PFSK-1 (cell line): Measurements from ENCODE around the gene TMEM87A.

ENCODE experiments used
- FOXP2 ChIP-seq: optimal IDR thresholded peaks from 2 replicates; pipeline ENCODE3; 2011; ENCODE audit warnings: borderline replicate concordance, control low read depth, inconsistent platforms; ENCODE audit not compliant: insufficient read depth; ENCODE audit errors: extremely low read length, extremely low read depth
- POLR2AphosphoS5 ChIP-seq: IDR thresholded peaks from 2 replicates; pipeline ENCODE4 v1.6.1; 2012; ENCODE audit warnings: low read depth, mild to moderate bottlenecking, control low read depth, low read length, moderate library complexity
- REST ChIP-seq, 2 experiments: IDR thresholded peaks; 2 replicates each; pipeline versions ENCODE4 v1.6.1 to v1.8.0; 2011 to 2012; ENCODE audit warnings: low read depth in 2 of 2, low read length in 2 of 2, control low read depth in 1 of 2, inconsistent platforms in 1 of 2, mild to moderate bottlenecking in 1 of 2, moderate library complexity in 1 of 2; ENCODE audit not compliant: insufficient read depth in 1 of 2
- SIN3A ChIP-seq: IDR thresholded peaks from 2 replicates; pipeline ENCODE4 v1.6.1; 2012; ENCODE audit warnings: mild to moderate bottlenecking, low read length, moderate library complexity, borderline replicate concordance; ENCODE audit not compliant: insufficient read depth
- TAF1 ChIP-seq: IDR thresholded peaks from 2 replicates; pipeline ENCODE4 v1.6.1; 2012; ENCODE audit warnings: low read length, control low read depth, borderline replicate concordance; ENCODE audit not compliant: insufficient read depth

The TMEM87A gene

GRCh38 chr15:42276762-42277161 lies 3.5 kb upstream of the TMEM87A start:
- no peak for TF ChIP-seq FOXP2
- TF ChIP-seq REST (IDR thresholded peaks at IDR 0.05; ENCODE audit: insufficient read depth in 1 of 2, low read depth in 2 of 2, low read length in 2 of 2), result no peak
- TF ChIP-seq POLR2AphosphoS5, result no peak
- no peak for TF ChIP-seq SIN3A
- TF ChIP-seq TAF1, result no peak

GRCh38 chr15:42275780-42276391 lies 2.7 kb upstream of the TMEM87A start:
- TF ChIP-seq POLR2AphosphoS5, result no peak
- no peak for TF ChIP-seq REST (IDR thresholded peaks at IDR 0.05; ENCODE audit: insufficient read depth in 1 of 2, low read depth in 2 of 2, low read length in 2 of 2)
- no peak for TF ChIP-seq SIN3A
- no peak for TF ChIP-seq FOXP2

- TF ChIP-seq SIN3A (no peak), POLR2AphosphoS5 (no peak), FOXP2 (no peak), TAF1 (no peak), REST (IDR thresholded peaks at IDR 0.05; ENCODE audit: insufficient read depth in 1 of 2, low read depth in 2 of 2, low read length in 2 of 2) (no peak)
These were observed 1.4 kb upstream of the TMEM87A start for GRCh38 chr15:42274702-42274989.

- TF ChIP-seq POLR2AphosphoS5 (no peak), REST (IDR thresholded peaks at IDR 0.05; ENCODE audit: insufficient read depth in 1 of 2, low read depth in 2 of 2, low read length in 2 of 2) (no peak), TAF1 (no peak), FOXP2 (no peak), SIN3A (no peak)
These were observed 868 bp upstream of the TMEM87A start for GRCh38 chr15:42273900-42274701.
